GM21723 (cell line): ENCODE measurements around the gene PCTP.

Experiments used
- ATAC-seq: cut with Tn5 transposase; IDR thresholded peaks from one replicate; pipeline ENCODE4 v1.9.1; 2021; ENCODE audit warnings: mild to moderate bottlenecking, moderate library complexity; ENCODE audit not compliant: unreplicated experiment

The PCTP gene

DNA sequence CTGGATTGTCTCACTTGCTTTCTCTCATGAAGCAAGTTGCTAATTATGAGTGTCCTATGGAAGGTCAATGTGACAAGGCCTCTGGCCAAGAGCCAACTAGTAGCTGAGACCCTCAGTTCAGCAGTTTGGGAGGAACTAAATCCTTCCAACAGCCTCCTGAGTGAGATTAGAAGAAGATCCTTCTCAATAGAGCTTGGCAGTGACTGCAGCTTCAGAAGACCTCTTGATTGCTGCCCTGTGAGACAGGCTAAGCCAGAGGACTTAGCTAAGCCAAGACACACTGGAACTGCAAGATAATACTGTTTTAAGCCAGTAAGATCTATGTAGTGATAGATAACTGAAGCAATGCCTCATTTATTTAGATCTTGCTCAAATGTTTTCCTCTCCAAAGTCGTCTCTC, 34.3 kb downstream of the PCTP start:
- no peak for ATAC-seq

DNA sequence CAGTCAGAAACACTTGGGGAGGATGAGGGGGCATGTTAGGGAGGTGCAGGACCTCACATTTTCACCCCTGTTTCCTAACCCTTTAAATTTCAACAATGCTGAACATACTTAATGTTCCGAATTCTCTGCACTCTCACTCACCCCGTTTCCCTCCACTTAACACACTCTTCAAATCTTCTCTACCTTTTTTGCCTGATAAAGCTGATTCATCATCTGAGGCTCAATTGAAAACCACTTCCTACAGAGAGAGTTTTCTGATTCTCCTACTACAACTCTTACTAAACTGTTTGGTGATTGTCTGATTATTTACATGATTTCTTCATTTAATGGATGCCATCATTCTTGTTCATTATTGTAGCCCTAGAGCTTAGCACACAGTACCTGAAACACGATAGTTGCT, 42.4 kb downstream of the PCTP start:
- no peak for ATAC-seq

DNA sequence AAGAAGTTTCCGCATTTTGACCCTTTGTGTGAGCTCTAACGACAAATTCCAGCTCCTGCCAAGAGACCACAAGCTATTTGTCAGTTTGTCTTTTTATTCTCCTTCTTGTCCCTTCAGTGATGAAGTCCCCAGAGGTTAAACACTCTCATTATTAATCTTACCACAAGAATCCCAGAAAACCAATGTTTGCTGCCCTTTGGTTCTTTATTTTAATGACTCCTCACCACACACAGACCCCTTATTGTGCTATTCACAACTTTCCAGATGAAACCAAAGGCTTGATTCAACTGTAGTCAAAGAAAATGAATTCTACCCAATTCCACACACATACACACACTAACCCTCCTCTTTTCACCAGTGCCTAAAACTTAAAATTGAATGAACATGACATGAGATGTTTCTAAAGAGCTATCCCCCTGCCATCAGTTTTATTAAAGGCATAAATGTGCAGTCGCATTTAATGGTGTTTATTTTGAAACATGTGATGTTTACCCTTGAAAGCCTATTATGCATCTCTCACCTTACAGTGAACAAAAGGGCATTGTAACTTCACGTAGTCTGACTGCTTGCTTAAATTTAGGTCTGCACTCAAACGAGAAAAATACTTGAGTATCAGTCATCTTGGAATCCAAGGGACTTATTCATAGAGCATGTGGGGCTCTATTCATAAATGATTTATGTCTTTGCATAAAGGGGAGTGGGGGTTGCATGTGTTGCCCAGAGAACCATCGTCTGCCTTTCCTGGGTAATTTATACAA, 44.1 kb downstream of the PCTP start:
- no peak for ATAC-seq

DNA sequence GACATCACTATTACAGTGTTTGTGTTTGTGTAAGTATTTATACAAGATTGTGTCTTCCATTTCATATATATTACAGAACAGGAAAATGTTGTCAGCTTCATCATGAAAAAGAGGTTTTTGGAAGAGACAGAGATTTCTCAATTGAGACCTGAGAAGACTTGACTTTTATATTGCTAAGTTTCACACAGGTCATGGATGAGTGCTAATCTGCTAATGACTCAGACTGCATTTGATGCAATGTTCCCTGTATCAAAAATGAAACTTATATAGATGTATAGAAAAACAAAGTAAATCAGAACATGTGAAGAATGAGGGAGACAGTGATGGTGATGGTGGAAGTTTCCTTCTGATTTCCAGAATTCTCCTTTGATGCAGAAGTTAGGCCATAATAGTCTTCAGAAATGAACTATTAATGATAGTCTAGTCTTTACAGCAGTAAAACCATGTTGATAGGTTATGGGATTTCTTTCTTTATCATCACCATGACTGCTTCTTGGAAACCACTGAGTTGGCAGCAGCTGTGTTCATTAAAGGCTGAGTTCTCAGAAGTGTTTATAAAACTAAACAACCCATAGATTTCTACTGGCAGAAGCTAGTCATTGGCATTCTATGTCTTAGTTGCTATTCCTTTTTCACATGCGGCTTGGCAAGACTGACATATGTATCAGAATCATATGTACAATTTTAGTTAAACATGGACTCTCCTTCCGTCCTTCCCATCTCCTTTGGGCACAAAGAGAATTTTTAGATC, 56.1 kb downstream of the PCTP start:
- ATAC-seq, result no peak

DNA sequence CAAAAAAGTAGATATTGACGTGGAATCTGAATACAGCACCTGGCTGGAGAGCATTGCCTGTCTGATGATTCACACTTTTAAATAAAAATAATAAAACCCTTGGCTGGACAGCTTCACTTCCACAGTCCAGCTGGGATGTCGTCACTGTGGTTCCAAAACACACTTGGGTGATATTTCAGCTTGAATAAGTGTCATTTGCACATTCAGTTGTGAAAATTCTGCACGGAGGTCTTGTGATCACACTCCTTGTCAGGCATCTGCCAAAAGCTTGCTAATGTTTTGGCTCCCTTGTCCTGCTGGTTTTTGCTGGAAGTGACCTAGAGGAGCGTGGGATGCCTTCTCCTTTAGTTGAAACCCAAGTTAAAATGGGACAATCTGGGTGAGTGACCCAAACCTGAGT, 60.7 kb downstream of the PCTP start:
- ATAC-seq, result no peak

DNA sequence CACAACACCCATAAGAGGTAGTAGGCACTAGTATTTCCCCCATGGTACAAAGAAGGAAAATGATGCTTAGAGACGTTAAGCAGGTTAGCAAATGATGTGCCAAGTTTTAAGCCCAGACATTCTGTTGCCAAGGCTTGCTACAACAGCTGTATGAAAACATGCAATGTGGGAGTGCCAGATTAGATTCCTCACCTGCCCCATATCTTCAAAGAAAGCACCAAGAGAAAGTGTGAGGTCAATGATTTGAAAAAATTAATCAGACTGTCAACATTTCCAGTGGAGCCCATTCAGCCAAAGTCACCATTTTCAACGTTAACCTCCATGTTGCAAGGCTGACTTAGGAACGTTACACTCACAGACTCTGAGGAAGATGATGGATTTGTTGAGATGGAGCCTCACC, 61.5 kb downstream of the PCTP start:
- ATAC-seq, result no peak

DNA sequence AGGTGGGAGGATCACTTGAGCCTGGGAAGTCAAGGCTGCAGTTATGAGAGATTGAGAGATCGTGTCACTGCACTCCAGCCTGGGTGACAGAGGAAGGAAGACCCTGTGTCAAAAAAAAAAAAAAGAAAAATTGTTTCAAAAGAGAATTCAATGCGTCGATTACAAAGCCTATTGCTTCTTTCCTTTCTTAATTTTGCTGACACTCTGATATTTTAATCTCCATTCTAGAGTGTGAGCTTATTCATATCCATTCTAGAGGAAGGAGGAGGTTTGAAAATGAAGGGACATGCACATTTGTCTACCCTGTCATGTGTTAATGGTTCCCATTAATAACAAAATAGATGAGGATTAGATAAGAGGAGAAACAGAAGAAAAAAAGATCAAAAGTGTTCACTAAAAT, 63.1 kb downstream of the PCTP start:
- ATAC-seq, result no peak

DNA sequence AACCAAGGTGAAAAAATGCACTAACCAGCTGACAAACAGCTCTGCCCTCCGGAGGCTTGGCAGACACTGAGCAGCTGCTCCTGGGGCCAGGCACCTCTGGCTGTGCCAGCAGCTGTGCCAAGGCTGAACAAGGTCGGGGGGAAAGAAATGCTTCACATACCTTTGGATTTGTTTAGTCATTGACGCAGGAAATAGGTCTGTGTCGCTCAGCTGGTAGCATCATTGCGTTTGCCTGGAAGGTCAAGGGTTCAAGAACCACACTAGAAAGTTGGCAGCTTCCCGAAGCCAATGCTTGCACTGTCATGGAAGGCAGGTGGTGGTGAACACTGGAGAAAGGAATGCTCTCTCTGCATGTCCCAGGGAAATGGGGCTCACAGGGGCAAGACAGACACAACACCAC, 63.5 kb downstream of the PCTP start:
- no peak for ATAC-seq

DNA sequence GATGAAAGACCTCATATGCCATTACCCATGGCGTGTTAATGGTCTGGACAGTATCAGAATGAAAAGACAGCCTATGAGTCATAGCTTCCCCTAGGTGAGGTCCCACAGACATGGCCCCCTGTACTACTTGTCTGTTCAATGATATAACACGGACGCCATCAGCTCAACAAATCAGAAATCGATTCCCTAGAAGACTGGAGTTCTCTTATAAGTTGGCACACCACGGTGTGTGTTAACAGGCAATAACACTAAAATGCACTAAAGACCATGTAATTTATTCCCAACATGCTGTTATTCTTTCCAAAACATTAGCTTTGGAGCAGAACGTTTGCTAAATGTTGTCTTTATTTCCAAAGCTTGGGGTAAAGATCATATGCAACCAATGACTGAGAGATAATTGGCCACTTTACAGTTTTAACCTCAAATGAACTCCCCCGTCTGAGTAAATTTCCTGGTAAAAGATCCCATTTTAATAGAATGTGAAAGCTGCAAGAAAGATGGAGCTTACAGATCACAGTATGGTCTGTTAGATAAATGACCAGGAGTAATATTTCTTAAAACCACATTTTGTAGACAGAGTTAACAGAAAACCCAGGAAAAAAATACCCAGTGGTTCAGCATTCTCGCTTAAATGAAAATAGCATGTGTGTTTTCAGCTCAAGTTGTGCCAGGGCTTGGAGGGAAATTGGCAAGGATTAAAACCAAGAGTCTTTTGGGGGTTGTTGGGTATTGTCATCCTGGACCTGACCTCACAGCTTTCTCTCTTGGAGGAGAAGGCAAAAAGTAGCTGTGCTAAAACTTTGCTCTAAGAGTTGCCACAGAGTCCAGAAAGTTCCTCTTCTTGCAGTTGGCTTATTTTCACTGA, 65.9 kb downstream of the PCTP start:
- no peak for ATAC-seq

DNA sequence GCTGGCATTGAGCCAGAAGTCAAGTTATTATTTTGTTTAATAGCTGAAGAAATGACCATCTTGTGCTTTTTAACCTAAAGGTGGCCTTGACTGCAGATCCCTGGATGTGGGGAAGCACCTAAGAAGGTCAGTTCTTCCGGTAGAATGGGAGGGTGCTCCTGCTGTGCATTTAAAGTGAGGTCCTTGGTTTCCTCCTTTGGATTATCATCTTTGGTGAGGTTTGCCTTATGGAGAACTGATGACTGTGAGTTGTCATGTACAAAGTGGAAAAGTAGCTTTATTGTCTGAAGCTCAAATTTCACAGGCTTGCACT, 66.5 kb downstream of the PCTP start:
- no peak for ATAC-seq

DNA sequence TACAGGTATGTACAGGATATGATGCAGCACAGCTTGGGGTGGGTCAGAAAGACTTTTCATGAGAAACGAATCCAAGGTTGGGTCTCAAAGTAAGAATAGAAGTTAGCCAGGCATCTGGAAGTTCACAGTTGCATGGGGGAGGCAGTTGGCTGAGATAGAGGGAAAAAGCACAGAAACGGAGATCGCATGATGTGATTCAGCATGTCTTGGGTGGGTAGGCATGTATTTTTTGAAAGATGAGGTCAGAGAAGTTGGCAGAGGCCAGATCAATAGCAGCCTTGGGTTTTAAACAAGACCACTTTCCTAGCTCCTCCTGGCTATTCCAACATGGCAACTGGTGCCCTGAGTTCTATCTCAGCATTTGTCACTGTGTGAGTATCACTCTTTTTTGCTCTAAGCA, 67.2 kb downstream of the PCTP start:
- ATAC-seq, result no peak

DNA sequence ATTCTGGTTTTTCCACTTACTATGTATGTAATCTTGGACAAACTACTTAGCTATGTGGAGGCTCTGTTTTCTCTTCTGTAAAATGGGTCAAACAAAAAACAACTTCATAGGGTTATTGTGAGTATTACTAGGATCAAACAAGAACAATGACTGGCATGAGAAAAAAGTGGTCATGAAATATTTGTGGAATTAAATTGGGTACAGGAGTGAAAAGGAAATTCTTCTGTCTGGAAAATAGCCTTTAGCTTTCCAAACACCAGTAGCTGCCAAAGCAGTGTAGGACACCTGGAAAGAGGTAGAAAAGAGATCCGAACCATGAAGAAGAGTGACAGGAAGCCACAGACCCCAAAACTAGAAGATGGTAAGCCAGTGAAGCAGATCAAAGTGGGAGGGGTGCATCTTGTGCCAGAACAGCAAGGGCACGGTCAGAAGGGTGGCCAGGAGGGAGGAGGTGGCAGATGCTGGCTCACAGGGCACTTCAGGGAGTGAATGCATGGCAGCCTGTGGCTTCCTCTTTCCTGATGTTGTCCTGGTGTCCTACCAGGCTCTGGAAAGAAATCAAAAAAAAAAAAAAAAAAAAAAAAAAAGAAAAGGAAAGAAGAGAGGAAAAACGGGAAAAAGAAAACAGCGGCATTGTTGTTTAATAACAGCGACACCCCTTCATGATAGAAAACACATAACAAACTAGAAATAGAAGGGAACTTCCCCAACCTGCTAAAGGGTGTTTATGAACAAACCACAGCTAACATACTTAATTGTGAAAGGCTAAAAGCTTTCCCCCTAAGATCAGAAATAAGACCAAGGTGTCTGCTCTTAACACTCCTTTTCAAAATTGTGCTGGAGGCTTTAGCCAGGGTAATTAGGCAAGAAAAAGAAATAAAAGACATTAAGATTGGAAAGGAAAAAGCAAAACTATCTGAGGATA, 67.9 kb downstream of the PCTP start:
- ATAC-seq, result no peak

DNA sequence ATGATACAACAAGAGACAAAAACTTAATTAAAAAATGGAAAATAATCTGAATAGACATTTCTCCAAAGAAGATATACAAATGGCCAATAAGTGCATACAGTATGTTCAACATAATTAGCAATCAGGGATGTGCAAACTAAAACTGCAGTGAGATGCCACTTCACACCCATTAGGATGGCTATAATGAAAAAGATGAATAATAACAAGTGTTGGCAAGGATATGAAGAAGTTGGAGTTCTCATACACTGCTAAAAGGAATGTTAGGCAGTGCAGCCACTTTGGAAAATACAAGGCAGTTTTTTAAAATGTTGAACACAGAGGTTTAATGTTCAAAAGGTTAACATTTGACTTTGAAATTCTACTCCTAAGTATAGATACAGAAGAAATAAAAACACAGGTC, 69.8 kb downstream of the PCTP start:
- ATAC-seq, result no peak

DNA sequence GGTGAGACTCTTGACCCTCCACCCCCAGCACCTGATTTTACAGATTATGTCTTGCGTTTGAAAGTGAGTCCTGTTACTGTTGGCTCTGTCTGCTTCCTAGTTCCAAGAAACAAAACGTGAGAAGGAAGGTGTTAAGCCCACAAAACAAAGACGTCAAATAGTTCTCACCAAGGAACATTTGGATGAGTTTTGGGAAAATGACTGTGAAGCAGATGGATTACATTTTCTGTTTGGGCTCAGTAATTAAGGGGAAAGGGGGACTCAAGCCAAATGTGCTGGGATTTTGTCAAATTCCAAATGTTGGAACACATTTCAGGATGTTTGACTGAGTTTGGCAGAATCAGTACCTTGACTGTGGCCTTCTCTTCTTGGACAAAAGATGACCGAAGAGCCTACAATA, 71.2 kb downstream of the PCTP start:
- ATAC-seq, result no peak

DNA sequence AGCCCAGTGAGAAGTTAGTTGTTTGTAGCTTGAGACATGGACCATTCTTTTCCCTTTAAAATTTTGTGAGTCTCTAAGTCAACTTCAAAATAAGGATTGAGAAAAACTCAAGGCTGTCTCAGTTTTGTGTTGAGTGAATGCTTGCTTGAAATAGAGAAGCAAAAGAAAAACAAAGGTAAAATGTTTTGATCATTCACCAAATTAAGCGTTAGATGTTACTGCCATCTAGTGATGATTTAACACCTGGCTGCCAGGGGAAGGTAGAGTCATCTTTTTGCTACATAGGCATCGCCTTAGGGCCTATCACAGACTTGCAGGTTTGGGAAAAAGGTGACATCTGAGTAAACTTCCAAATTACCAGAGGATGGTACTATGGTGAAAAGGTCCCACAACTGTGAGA, 74.4 kb downstream of the PCTP start:
- no peak for ATAC-seq
